SK-N-SH (cell line): ENCODE results near the gene CRIP1. TPM values are rescaled to one million over a fixed set of nuclear protein-coding genes. Genes with fewer than 3 reads are reported as not detected.
A peak's percentile ranks its signal among the peaks of the same experiment; 100 is the strongest.

Experiments used
- CTCF ChIA-PET: fragments of 300-600, 350-600 bp; formaldehyde crosslinking; extraction: SDS; loops from one replicate; lab custom pipeline; 2021; lab: Yijun Ruan, JAX
- POLR2A ChIA-PET: fragments of 350-600 bp; sonication (Branson Sonifier 250); formaldehyde crosslinking; extraction: SDS; loops from one replicate; lab custom pipeline; 2020; ENCODE audit warnings: antibody characterized with exemption, inconsistent platforms; lab: Yijun Ruan, JAX
- DNase-seq: peaks from one replicate; pipeline ENCODE4 v3.0.0; 2012
- H2AFZ ChIP-seq: fragments of 200-600 bp; sonication (generic); 2 replicates; pipeline ENCODE4 v1.8.1; 2016; ENCODE audit warnings: antibody characterized with exemption, mild to moderate bottlenecking, low read depth
- H3F3A ChIP-seq: fragments of 200-600 bp; sonication (generic); replicated peaks from 2 replicates; pipeline ENCODE3; 2016; ENCODE audit warnings: antibody characterized with exemption, mild to moderate bottlenecking; ENCODE audit not compliant: insufficient read depth
- H3K27ac ChIP-seq, 2 experiments: fragments of 200-500 bp in 1 of 2; fragments of 200-600 bp in 1 of 2; sonication (Bioruptor generic) in 1 of 2; sonication (generic), shearing (Covaris generic) in 1 of 2; 2 replicates each; pipeline versions ENCODE4 v1.5.1 to v1.6.1; 2014 to 2016; ENCODE audit warnings: low read depth in 2 of 2, inconsistent platforms in 1 of 2, low read length in 1 of 2, mild to moderate bottlenecking in 1 of 2, mixed read lengths in 1 of 2
- H3K27me3 ChIP-seq: fragments of 200-600 bp; sonication (generic), shearing (Covaris generic); 2 replicates; pipeline ENCODE4 v1.6.1; 2016; ENCODE audit warnings: mixed run types; ENCODE audit not compliant: insufficient read depth
- H3K36me3 ChIP-seq, 2 experiments: fragments of 200-500 bp in 1 of 2; fragments of 200-600 bp in 1 of 2; sonication (Bioruptor generic) in 1 of 2; sonication (generic) in 1 of 2; replicated peaks in 1 of 2; 2 replicates each; pipeline versions ENCODE3 to v1.5.1; 2014 to 2016; ENCODE audit warnings: low read length in 1 of 2, mild to moderate bottlenecking in 1 of 2; ENCODE audit not compliant: insufficient read depth in 2 of 2, control insufficient read depth in 1 of 2
- H3K4me1 ChIP-seq, 2 experiments: fragments of 200-500 bp in 1 of 2; fragments of 200-600 bp in 1 of 2; sonication (Bioruptor generic) in 1 of 2; sonication (generic), shearing (Covaris generic) in 1 of 2; 2 replicates each; pipeline versions ENCODE4 v1.5.1 to v1.6.1; 2014 to 2016; ENCODE audit warnings: low read depth in 1 of 2, low read length in 1 of 2, mixed run types in 1 of 2; ENCODE audit not compliant: insufficient read depth in 2 of 2, control insufficient read depth in 1 of 2
- H3K4me2 ChIP-seq: fragments of 200-600 bp; sonication (generic), shearing (Covaris generic); 2 replicates; pipeline ENCODE4 v1.6.1; 2017; ENCODE audit warnings: mixed run types
- H3K4me3 ChIP-seq, 2 experiments: fragments of 200-500 bp in 1 of 2; fragments of 200-600 bp in 1 of 2; sonication (Bioruptor generic) in 1 of 2; sonication (generic), shearing (Covaris generic) in 1 of 2; 2 replicates each; pipeline versions ENCODE4 v1.5.1 to v1.8.1; 2014 to 2016; ENCODE audit warnings: low read depth in 2 of 2, inconsistent platforms in 1 of 2, low read length in 1 of 2, mild to moderate bottlenecking in 1 of 2, mixed read lengths in 1 of 2, moderate library complexity in 1 of 2
- H3K79me2 ChIP-seq: fragments of 200-600 bp; sonication (generic); 2 replicates; pipeline ENCODE4 v1.8.1; 2017; ENCODE audit warnings: mild to moderate bottlenecking; ENCODE audit not compliant: insufficient read depth
- H3K9ac ChIP-seq: fragments of 200-600 bp; sonication (generic); 2 replicates; pipeline ENCODE4 v1.6.1; 2017; ENCODE audit warnings: mixed run types
- H3K9me2 ChIP-seq: fragments of 200-600 bp; sonication (generic); 2 replicates; pipeline ENCODE4 v1.6.1; 2017; ENCODE audit warnings: mixed run types
- H3K9me3 ChIP-seq: fragments of 200-600 bp; sonication (generic); 2 replicates; pipeline ENCODE4 v1.6.1; 2017; ENCODE audit warnings: mixed run types, mild to moderate bottlenecking, moderate library complexity
- H4K20me1 ChIP-seq: fragments of 200-600 bp; sonication (generic); 2 replicates; pipeline ENCODE4 v1.6.1; 2017; ENCODE audit warnings: mild to moderate bottlenecking, mixed run types; ENCODE audit not compliant: insufficient read depth
- GATA2 ChIP-seq: sonication (generic); formaldehyde crosslinking; IDR thresholded peaks from 2 replicates; pipeline ENCODE4 v1.5.0; 2020; ENCODE audit warnings: mild to moderate bottlenecking, missing genetic modification reagents
- NRF1 ChIP-seq: IDR thresholded peaks from 2 replicates; pipeline ENCODE4 v1.6.1; 2012; ENCODE audit warnings: low read depth, mild to moderate bottlenecking, low read length
- POLR2AphosphoS5 ChIP-seq: IDR thresholded peaks from 2 replicates; pipeline ENCODE4 v1.6.1; 2012; ENCODE audit warnings: low read depth, low read length
- RFX5 ChIP-seq: IDR thresholded peaks from 2 replicates; pipeline ENCODE4 v1.6.1; 2012; ENCODE audit warnings: mild to moderate bottlenecking, improper control_type of control experiment, low read length
- TEAD4 ChIP-seq: IDR thresholded peaks from 2 replicates; pipeline ENCODE4 v1.4.0; 2012; ENCODE audit warnings: mild to moderate bottlenecking, borderline replicate concordance; ENCODE audit not compliant: insufficient read depth
- WGBS: methylation state at CpG from one replicate; pipeline ENCODE4 v1.1.6; 2017; ENCODE audit warnings: low lambda C conversion rate; 5-methylcytosine and 5-hydroxymethylcytosine counted together
- polyA plus RNA-seq, 3 experiments: library from polyadenylated mRNA; depleted of rRNA; stranded (reverse); fragments of >200 nt; gene quantifications; 2 replicates each; pipeline ENCODE4 v1.2.3, GENCODE V29; 2012
- TF ChIP-seq, protein P1 (sequence below): fragments of 200-600 bp; sonication (generic); IDR thresholded peaks from 2 replicates; pipeline ENCODE4 v1.6.1; 2017; ENCODE audit warnings: antibody characterized with exemption, mild to moderate bottlenecking, moderate library complexity
- TF ChIP-seq, protein P2 (sequence below): IDR thresholded peaks from 2 replicates; pipeline ENCODE4 v1.4.0; 2012; ENCODE audit warnings: low read depth, borderline replicate concordance
- TF ChIP-seq, protein P3 (sequence below): IDR thresholded peaks from 2 replicates; pipeline ENCODE4 v1.6.1; 2012; ENCODE audit warnings: mild to moderate bottlenecking, low read depth, low read length, moderate library complexity

Gene CRIP1
- polyA plus RNA-seq, 1 of the 3 experiments (the other 2 are of a cell fraction): 0.72 TPM

- WGBS: 86% methylated on average over 3 of the region's 14 CpGs
Observed at GRCh38 chr14:105446971-105447370, 39.7 kb upstream of the CRIP1 start.

More at GRCh38 chr14:105446971-105447370, 39.7 kb upstream of the CRIP1 start:
- H3K27me3 ChIP-seq: no peaks in the 10 kb centered on the region
- H3K4me2 ChIP-seq: no peak overlapping the region
- H3K9me3 ChIP-seq: no peaks in the 10 kb centered on the region
- POLR2A ChIA-PET: no interaction called here
- no peaks in the 10 kb centered on the region for H3F3A ChIP-seq
- peaks cover 5 to 52% of the 10 kb centered on the region in 2 experiments for H3K36me3 ChIP-seq
- no peak overlapping the region for H3K9ac ChIP-seq
- H3K9me2 ChIP-seq: no peaks in the 10 kb centered on the region
- no peak for DNase-seq
- TF ChIP-seq RFX5 (no peak), TEAD4 (no peak), GATA2 (no peak), POLR2AphosphoS5 (no peak), NRF1 (no peak)
- TF ChIP-seq, protein P1, sequence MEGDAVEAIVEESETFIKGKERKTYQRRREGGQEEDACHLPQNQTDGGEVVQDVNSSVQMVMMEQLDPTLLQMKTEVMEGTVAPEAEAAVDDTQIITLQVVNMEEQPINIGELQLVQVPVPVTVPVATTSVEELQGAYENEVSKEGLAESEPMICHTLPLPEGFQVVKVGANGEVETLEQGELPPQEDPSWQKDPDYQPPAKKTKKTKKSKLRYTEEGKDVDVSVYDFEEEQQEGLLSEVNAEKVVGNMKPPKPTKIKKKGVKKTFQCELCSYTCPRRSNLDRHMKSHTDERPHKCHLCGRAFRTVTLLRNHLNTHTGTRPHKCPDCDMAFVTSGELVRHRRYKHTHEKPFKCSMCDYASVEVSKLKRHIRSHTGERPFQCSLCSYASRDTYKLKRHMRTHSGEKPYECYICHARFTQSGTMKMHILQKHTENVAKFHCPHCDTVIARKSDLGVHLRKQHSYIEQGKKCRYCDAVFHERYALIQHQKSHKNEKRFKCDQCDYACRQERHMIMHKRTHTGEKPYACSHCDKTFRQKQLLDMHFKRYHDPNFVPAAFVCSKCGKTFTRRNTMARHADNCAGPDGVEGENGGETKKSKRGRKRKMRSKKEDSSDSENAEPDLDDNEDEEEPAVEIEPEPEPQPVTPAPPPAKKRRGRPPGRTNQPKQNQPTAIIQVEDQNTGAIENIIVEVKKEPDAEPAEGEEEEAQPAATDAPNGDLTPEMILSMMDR: no peak
- TF ChIP-seq, protein P2, sequence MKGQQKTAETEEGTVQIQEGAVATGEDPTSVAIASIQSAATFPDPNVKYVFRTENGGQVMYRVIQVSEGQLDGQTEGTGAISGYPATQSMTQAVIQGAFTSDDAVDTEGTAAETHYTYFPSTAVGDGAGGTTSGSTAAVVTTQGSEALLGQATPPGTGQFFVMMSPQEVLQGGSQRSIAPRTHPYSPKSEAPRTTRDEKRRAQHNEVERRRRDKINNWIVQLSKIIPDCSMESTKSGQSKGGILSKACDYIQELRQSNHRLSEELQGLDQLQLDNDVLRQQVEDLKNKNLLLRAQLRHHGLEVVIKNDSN: no peak
- TF ChIP-seq, protein P3, sequence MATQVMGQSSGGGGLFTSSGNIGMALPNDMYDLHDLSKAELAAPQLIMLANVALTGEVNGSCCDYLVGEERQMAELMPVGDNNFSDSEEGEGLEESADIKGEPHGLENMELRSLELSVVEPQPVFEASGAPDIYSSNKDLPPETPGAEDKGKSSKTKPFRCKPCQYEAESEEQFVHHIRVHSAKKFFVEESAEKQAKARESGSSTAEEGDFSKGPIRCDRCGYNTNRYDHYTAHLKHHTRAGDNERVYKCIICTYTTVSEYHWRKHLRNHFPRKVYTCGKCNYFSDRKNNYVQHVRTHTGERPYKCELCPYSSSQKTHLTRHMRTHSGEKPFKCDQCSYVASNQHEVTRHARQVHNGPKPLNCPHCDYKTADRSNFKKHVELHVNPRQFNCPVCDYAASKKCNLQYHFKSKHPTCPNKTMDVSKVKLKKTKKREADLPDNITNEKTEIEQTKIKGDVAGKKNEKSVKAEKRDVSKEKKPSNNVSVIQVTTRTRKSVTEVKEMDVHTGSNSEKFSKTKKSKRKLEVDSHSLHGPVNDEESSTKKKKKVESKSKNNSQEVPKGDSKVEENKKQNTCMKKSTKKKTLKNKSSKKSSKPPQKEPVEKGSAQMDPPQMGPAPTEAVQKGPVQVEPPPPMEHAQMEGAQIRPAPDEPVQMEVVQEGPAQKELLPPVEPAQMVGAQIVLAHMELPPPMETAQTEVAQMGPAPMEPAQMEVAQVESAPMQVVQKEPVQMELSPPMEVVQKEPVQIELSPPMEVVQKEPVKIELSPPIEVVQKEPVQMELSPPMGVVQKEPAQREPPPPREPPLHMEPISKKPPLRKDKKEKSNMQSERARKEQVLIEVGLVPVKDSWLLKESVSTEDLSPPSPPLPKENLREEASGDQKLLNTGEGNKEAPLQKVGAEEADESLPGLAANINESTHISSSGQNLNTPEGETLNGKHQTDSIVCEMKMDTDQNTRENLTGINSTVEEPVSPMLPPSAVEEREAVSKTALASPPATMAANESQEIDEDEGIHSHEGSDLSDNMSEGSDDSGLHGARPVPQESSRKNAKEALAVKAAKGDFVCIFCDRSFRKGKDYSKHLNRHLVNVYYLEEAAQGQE: no peak
- peaks cover 0 to 16% of the 10 kb centered on the region in 2 experiments; a peak in 1 of 4 replicates for H3K4me1 ChIP-seq
- peaks cover 24% of the 10 kb centered on the region for H4K20me1 ChIP-seq
- H3K4me3 ChIP-seq: no peak overlapping the region
- H3K27ac ChIP-seq: peak overlapping the region in 1 of 2 experiments; percentile 8; a peak in 1 of 4 replicates
- H2AFZ ChIP-seq: no peak overlapping the region
- CTCF ChIA-PET: interaction anchor here (1.0 to 2.9 kb wide), 8 partner anchors 9 to 81 kb away, joined by 3 to 22 read pairs (median 6); no protein-coding TSS in a partner anchor
- peaks cover 45% of the 10 kb centered on the region for H3K79me2 ChIP-seq
